Cardiac muscle cell (in vitro differentiated cells and primary cell): Measurements from ENCODE around the gene SYCP2L. TPM values are rescaled to one million over a fixed set of nuclear protein-coding genes. Genes with fewer than 3 reads are reported as not detected.
"Not testable (repeated sequence)": the region's sequence is repeated elsewhere in the genome, so short reads cannot be mapped to it uniquely, and the experiment has no call there.

Source experiments
- DNase-seq, 2 donors: peaks; one replicate each; pipeline versions ENCODE4 v3.0.0 to v3.0.0-alpha.2; 2010 to 2017; ENCODE audit warnings: low read depth in 1 of 2, low spot score in 1 of 2
- H3K27ac ChIP-seq: fragments of 200-600 bp; sonication (generic); 2 replicates; pipeline ENCODE4 v1.5.1; 2016
- H3K27me3 ChIP-seq: fragments of 200-600 bp; sonication (generic); 2 replicates; pipeline ENCODE4 v1.6.0; 2016; ENCODE audit warnings: control low read depth
- H3K36me3 ChIP-seq: fragments of 200-600 bp; sonication (generic); 2 replicates; pipeline ENCODE4 v1.5.1; 2016; ENCODE audit warnings: control low read depth
- H3K4me1 ChIP-seq: fragments of 200-600 bp; sonication (generic); 2 replicates; pipeline ENCODE4 v1.8.1; 2017; ENCODE audit warnings: low read depth, mild to moderate bottlenecking, mixed run types
- H3K4me3 ChIP-seq: fragments of 200-600 bp; sonication (generic); 2 replicates; pipeline ENCODE4 v1.5.1; 2016; ENCODE audit warnings: mild to moderate bottlenecking
- H3K9me3 ChIP-seq: fragments of 200-600 bp; sonication (generic); 2 replicates; pipeline ENCODE4 v1.5.1; 2017; ENCODE audit warnings: low read depth, mild to moderate bottlenecking, control low read depth
- polyA plus RNA-seq: library from polyadenylated mRNA; unstranded; fragments of >200 nt; fragmentation: Nextera tagmentation; extraction: Ambion mirVana; gene quantifications from 2 replicates; pipeline ENCODE4 v1.2.1, GENCODE V29; 2016
- total RNA-seq: library from RNA; depleted of rRNA; stranded (reverse); fragments of >200 nt; gene quantifications from 2 replicates; pipeline ENCODE4 v1.2.3, GENCODE V29; 2016
- TF ChIP-seq, protein P1 (sequence below): IDR thresholded peaks from 2 replicates; pipeline ENCODE4 v1.5.1; 2012; ENCODE audit warnings: low read depth, mild to moderate bottlenecking, low read length

SYCP2L gene
- total and polyA plus RNA-seq, 2 experiments from 2014 or later = 0.51 to 3.4 TPM

DNA sequence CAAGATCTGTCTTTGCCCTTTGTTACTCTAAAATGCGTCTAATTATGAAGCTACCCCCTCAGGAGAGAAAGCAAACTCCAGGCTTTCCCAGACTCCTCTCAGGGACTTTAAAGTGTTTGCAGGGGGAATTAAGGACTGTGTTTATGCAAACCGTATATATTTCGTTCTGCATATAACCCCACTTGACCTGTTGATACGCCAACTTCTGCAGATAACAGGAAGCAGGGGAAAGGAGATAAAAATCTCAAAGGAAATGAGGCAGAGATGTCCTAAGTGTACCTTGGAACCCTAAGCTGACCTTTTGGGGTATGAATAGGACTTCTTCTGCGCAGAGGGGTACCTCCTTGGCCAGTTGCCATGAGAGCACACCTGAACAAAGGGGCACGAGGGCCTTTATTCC lies 8.1 kb downstream of the SYCP2L start:
- Histone ChIP-seq H3K4me1 (peaks cover 6% of the 10 kb centered on the region), H3K27me3 (no peaks in the 10 kb centered on the region), H3K9me3 (no peaks in the 10 kb centered on the region), H3K4me3 (no peak overlapping the region), H3K27ac (no peak overlapping the region), H3K36me3 (no peaks in the 10 kb centered on the region)
- DNase-seq = no peak
- TF ChIP-seq, protein P1, sequence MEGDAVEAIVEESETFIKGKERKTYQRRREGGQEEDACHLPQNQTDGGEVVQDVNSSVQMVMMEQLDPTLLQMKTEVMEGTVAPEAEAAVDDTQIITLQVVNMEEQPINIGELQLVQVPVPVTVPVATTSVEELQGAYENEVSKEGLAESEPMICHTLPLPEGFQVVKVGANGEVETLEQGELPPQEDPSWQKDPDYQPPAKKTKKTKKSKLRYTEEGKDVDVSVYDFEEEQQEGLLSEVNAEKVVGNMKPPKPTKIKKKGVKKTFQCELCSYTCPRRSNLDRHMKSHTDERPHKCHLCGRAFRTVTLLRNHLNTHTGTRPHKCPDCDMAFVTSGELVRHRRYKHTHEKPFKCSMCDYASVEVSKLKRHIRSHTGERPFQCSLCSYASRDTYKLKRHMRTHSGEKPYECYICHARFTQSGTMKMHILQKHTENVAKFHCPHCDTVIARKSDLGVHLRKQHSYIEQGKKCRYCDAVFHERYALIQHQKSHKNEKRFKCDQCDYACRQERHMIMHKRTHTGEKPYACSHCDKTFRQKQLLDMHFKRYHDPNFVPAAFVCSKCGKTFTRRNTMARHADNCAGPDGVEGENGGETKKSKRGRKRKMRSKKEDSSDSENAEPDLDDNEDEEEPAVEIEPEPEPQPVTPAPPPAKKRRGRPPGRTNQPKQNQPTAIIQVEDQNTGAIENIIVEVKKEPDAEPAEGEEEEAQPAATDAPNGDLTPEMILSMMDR = no peak

DNA sequence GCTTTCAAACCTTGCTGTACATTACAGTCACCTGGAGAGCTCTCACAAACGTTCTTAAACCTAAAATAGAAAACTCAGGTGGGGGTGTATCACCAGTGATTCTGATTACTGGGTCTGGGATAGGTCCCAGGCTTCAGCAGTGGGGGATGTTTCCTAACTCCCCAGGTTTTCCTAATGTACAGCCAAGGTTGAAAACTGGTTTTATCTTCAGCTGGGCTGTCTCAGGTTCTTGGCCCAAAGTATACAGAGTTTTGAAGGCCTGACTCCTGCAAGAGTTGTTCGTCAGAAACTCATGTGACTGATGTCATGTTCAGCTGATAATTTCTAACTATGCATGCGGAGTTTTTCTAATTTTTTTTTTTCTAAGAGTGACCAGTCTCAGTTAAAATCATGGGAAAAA lies 9.8 kb downstream of the SYCP2L start:
- H3K4me3 ChIP-seq = no peak overlapping the region
- no peak for DNase-seq
- no peak overlapping the region for H3K27ac ChIP-seq
- no peaks in the 10 kb centered on the region for H3K36me3 ChIP-seq
- TF ChIP-seq, protein P1 = no peak
- H3K4me1 ChIP-seq = peaks cover 6% of the 10 kb centered on the region
- no peaks in the 10 kb centered on the region for H3K9me3 ChIP-seq
- no peaks in the 10 kb centered on the region for H3K27me3 ChIP-seq

DNA sequence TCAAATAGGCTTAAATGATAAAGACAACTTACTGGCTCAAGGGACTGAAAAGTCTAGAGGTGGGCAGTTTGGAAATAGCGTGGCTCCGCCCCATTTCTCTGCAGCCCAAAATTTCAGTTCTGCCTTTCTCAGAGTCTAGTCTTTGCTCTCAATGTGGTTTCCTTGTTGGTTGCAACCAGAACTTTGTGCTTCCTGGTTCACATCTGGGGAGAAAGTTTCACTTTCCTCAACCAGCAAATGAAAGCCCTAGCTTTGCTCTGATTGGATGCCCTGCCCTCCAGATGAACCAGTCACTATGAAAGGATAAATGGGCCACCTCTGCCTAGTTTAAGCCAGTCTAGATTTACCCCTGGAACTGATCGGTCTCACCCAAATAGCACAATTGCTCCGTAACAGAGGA lies 14.9 kb downstream of the SYCP2L start:
- Histone ChIP-seq H3K36me3 (no peaks in the 10 kb centered on the region), H3K27ac (no peak overlapping the region), H3K4me3 (no peak overlapping the region), H3K27me3 (no peaks in the 10 kb centered on the region), H3K4me1 (no peaks in the 10 kb centered on the region), H3K9me3 (no peaks in the 10 kb centered on the region)
- DNase-seq = no peak
- TF ChIP-seq, protein P1 = no peak

DNA sequence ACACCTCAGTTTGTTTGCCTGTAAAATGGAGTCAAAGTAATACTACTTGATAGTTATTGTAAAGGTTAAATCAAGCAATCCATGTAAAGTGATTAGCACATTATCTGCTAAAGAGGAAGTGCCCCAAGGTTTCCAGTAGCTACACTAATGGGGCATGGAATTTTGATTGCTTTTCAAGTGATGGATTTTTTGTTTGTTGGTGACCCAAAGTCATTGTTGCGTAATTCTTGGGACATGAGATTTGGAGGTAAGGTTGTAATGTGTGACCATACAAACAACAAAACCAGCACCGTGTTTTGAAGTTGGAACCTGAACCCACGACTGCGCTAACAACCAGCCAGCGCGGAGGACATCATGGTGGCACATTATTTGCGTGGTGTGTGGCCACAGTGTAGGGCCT lies 17.2 kb downstream of the SYCP2L start:
- H3K4me3 ChIP-seq = no peak overlapping the region
- H3K36me3 ChIP-seq = no peaks in the 10 kb centered on the region
- no peaks in the 10 kb centered on the region for H3K4me1 ChIP-seq
- H3K9me3 ChIP-seq = no peaks in the 10 kb centered on the region
- no peak for DNase-seq
- H3K27ac ChIP-seq = no peak overlapping the region
- H3K27me3 ChIP-seq = no peaks in the 10 kb centered on the region
- TF ChIP-seq, protein P1 = no peak

DNA sequence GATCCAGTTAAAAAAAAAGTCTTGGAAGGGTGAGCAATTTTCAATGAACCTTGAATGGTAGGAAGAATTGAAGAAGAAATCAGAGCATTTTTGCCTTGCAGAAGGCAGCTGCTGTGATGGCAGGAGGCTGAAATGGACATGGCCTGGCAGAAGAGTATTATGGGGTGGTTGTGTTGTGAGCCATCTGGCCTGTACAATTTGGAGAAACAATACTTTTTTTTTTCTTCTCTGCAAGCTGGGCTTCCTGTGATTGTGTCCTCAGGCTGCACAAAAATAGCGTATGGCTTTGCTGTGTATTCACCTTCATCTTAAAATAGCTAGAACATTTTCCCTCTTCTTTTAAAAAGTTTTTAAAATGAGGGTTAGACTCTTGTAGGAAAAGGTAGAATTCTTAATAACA lies 21.4 kb downstream of the SYCP2L start:
- no peak for DNase-seq
- no peak overlapping the region for H3K4me3 ChIP-seq
- H3K4me1 ChIP-seq = no peaks in the 10 kb centered on the region
- H3K27ac ChIP-seq = no peak overlapping the region
- H3K36me3 ChIP-seq = no peaks in the 10 kb centered on the region
- H3K27me3 ChIP-seq = no peaks in the 10 kb centered on the region
- TF ChIP-seq, protein P1 = no peak
- H3K9me3 ChIP-seq = no peaks in the 10 kb centered on the region

DNA sequence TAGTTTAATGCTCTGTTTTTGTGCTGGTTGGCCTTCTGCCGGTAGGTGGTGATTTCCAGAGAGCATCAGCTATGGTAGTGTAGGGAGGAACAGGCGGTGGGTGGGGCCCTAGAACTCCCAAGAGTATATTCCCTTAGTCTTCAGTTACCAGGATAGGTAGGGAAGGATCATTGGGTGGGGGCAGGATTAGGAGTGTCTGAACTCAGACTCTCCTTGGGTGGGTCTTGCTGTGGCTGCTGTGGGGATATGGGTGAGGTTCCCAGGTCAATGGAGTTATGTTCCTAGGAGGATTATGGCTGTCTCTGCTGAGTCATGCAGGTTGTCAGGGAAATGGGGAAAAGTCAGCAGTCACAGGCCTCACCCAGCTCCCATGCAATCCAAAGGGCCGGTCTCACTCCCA lies 32.7 kb downstream of the SYCP2L start:
- H3K4me1 ChIP-seq, H3K27me3 ChIP-seq, DNase-seq, H3K4me3 ChIP-seq, H3K9me3 ChIP-seq, H3K27ac ChIP-seq, H3K36me3 ChIP-seq: not testable (repeated sequence)
